ENCODE results near the gene SMAD6.

GRCh38 chr15:66721501-66721937 lies 19.5 kb downstream of the SMAD6 start:
- no peak for TF ChIP-seq CTCF (IDR thresholded peaks at IDR 0.05)
- no peak for TF ChIP-seq POLR2A (IDR thresholded peaks at IDR 0.05)

Measured in body of pancreas (tissue), 4 donors.